Heart left ventricle (tissue), 13 donors: ENCODE measurements around the gene CACNA1C.

ENCODE experiments used
- CTCF ChIP-seq, 12 donors: fragments of 200-600 bp; sonication (generic) in 4 of 12; IDR thresholded peaks; one replicate each; pipeline versions ENCODE4 v1.5.0 to v1.8.0; 2018 to 2022; ENCODE audit warnings: antibody characterized with exemption in 12 of 12, mild to moderate bottlenecking in 5 of 12
- POLR2A ChIP-seq, 2 donors: fragments of 450-650 bp; IDR thresholded peaks; one replicate each; pipeline ENCODE4 v1.6.1; 2017; ENCODE audit warnings: antibody characterized with exemption in 2 of 2, mild to moderate bottlenecking in 2 of 2, moderate library complexity in 2 of 2
- donor health status: ischemic (EF 13 %, LVEDD 7.1; RV severe dilation, severe dysfunction).
- donor health status: DM: no; HTN: yes; CAD: no.
- donor health status: DM: no; HTN: no; CAD: no.
- donor health status: ischemic (EF 25% LVEDD 6.9; RV normal size, moderate dysfunction).
- donor health status: ischemic (EF 25% LVEDD 5.7; RV mildly dilated, moderate dysfunction).
- donor health status: ischemic (EF 35%, LVEDD 5.7; RV mildly dilated, moderate dysfunction).
- donor health status: nonischemic (EF 11% LVEDD 7.7; RV severe dilation, severe dysfunction).
- donor health status: DM: yes; HTN: yes; CAD: no.
- donor health status: PGD.
- donor health status: ischemic (EF 29% LVEDD 5.4; RV normal size, mild dysfunction).
- donor health status: nonischemic (EF 23%, LVEDD 6.1; RV moderate dilation, normal function).

GRCh38 chr12:2256453-2256852 is 203.7 kb downstream of the CACNA1C start:
- no peak for TF ChIP-seq CTCF (IDR thresholded peaks at IDR 0.05)
- TF ChIP-seq POLR2A (IDR thresholded peaks at IDR 0.05) = no peak
